DLD1 (cell line): Measurements from ENCODE around the gene SEMA4B.
"Not testable (repeated sequence)": the region's sequence is repeated elsewhere in the genome, so short reads cannot be mapped to it uniquely, and the experiment has no call there.

ENCODE experiments used
- in situ Hi-C: cut with HindIII; loops from 2 replicates; pipeline ENCODE4 v1.10.0; 2017; ENCODE audit warnings: low sequenced_read_pairs

Gene SEMA4B, protein sequence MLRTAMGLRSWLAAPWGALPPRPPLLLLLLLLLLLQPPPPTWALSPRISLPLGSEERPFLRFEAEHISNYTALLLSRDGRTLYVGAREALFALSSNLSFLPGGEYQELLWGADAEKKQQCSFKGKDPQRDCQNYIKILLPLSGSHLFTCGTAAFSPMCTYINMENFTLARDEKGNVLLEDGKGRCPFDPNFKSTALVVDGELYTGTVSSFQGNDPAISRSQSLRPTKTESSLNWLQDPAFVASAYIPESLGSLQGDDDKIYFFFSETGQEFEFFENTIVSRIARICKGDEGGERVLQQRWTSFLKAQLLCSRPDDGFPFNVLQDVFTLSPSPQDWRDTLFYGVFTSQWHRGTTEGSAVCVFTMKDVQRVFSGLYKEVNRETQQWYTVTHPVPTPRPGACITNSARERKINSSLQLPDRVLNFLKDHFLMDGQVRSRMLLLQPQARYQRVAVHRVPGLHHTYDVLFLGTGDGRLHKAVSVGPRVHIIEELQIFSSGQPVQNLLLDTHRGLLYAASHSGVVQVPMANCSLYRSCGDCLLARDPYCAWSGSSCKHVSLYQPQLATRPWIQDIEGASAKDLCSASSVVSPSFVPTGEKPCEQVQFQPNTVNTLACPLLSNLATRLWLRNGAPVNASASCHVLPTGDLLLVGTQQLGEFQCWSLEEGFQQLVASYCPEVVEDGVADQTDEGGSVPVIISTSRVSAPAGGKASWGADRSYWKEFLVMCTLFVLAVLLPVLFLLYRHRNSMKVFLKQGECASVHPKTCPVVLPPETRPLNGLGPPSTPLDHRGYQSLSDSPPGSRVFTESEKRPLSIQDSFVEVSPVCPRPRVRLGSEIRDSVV

DNA sequence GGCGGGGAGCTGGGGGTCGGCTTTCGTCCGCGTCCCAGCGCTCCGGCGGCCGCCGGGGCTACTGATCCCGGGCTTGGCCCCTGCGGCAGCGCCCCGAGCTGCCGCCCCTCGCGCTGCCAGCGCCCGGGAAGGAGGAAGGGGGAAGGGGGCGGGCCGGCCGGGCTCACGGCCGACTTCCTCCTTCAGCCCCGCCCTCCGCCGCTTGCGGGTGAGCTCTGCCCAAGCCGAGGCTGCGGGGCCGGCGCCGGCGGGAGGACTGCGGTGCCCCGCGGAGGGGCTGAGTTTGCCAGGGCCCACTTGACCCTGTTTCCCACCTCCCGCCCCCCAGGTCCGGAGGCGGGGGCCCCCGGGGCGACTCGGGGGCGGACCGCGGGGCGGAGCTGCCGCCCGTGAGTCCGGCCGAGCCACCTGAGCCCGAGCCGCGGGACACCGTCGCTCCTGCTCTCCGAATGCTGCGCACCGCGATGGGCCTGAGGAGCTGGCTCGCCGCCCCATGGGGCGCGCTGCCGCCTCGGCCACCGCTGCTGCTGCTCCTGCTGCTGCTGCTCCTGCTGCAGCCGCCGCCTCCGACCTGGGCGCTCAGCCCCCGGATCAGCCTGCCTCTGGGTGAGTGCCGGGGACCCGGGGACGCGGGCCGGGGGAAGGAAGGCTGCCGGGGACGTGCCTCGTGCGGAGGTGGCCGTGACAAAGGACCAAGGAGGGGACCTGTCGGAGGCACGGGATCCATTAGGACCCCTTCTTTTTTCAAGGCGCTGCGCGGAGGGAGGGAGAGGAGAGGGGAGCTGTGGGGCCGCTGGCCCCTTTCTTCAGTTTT lies at the start of gene SEMA4B:
Gene SEMA4B (plus strand): TSS at position 201 of the 814 bp plus-strand sequence. CDS start 249 bp downstream, at position 450.
- in situ Hi-C loops = no loop called here

DNA sequence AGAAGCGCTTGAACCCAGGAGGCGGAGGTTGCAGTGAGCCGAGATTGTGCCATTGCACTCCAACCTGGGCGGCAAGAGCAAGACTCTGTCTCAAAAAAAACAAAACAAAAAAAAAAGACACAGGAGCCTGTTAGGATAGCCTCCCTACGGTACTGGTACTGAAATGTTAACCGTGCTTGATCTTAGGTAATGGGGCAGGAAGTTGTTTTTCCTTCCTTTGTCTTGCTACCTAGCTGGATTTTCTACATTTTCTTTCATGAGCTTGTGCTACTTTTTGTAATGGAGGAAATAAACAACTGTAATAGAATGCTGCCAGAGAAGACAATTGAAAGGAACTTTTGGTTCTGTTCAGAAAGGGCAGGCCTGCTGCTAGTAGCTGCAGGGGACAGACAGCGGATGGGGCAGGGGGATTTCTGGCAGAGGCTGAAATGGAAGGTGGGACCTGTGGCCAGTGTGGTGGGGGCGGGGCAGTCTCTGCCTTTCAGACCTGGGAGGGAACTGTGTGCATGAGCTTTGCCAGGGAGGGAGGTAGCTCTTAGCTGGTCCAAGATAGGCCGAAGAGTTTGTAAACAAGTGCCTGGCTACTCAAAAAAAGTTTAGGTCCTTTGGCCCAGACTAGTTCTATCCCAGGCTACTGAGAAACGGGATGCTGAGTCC lies 49.0 kb upstream of the SEMA4B start:
- in situ Hi-C loops = no loop called here

- in situ Hi-C loops = no loop called here
These were observed 47.5 kb upstream of the SEMA4B start for GRCh38 chr15:90153658-90154057.

DNA sequence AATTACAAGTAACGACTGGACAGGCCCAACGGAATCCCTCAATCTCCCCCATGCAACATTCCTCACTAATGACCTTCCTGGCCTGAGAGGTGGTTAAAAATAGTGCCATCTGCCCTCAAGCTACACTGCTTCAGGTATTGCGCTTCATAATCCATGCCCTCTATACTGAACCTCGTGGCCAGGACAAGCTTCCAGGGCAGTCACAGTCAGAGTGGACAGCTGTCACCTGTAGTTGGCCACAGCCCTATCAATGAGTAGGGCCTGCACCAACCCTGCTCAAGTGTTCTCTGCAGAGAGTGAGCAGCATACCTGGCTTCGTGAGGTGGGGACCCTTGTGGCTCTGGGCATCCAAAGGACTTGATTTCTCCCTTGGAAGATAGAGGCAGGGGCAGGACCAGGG lies 46.9 kb upstream of the SEMA4B start:
- in situ Hi-C loops = no loop called here

DNA sequence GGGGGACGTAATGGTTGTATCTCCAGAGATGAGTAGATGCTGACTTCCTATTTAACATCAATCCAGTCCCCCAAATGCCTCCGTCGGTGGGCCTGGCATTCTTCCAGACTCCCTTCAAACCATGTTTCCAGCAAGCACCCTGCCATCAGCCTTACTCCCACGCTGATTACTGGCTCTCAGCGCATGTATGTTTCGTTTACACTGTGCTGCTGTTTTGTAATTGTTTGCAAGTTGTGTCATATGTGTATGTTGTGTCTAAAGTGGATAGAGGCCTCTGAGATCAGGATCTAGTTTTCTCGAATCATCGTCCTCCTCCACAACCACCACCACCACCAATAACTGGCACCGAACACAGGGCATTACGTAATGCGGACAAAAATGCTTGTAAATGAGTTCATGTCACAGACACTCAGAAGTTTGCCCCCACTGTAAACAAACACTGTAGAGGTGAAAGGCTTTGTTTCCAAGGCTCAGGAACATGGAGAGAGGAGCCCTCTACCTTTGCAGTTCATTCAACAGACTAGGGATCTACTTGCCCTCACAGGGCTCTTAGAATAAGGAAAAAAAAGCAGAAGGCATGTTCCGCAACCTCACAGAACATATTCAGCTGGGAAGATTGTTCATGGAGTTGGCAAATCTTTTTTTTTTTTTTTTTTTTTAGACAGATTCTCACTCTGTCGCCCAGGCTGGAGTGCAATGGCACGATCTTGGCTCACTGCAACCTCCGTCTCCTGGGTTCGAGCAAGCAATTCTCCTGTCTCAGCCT lies 46.1 kb upstream of the SEMA4B start:
- in situ Hi-C loops = no loop called here

GRCh38 chr15:90159213-90159612 lies 41.9 kb upstream of the SEMA4B start:
- in situ Hi-C loops = no loop called here

DNA sequence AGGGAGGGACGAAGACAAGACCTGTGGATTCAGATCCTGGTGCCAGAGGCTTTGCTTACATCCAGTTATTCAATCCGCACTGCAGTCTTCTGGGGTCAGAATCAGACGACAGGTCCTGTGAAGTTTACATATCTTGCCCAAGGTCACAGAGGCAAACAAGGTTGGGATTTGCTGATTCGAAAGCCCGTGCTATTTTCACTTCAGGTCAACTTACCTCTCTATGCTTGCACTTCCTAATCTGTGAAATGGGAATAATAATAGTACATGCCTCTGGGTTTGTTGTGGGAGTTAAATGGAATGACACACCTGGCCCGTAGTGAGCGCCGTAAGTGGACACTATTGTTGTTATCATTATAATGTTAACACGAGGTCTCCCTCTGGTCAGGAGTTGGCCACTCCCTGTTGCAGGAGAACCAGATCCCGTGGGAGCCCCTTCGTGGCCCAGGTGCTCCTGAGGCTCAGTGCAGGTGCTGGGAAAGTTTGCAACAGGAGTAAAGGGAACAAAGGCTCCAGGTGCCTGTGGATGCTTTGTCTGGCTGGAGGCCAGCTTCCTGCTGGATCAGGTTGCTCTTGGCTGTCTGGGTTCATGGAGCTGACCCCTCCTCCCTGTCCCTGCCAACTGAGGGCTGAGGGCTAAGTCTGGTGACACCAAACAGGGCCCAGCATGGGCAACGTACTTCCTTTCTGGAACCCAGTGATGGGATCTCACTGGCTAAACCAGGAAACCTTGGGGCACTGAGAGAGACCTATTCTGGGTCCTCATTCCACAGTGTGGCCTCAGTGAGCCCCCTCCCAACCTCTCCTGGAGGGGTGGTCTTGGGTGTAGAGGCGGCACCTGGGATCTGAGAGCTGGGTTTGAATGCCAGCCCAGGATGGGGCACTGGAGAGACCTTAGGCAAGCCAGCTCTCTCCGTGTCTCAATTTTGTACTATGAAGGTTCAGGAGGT lies 40.1 kb upstream of the SEMA4B start:
- in situ Hi-C loops = no loop called here

- in situ Hi-C loops = no loop called here
These were observed 39.2 kb upstream of the SEMA4B start for GRCh38 chr15:90161950-90162361.

DNA sequence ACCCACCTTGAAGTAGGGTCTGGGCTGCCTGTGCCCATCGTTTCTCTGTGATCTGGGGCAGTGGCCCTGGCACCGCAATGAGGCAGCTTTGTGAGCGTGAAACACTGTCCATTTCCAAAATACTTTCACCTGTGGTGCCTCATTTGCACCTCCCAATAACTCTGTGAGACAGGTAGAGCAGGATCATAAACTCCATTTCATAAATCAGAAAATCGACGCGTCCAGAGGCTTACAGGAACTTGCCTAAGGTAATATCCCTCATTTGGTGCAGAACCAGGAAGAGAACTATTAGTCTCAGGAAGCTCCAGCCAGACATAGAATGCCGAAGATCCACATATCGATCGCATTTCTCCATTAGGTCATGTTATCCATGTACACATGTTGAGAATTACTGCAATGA lies 38.2 kb upstream of the SEMA4B start:
- in situ Hi-C loops = no loop called here

GRCh38 chr15:90164239-90164638 lies 36.9 kb upstream of the SEMA4B start:
- in situ Hi-C loops = not testable (repeated sequence)

GRCh38 chr15:90165157-90165556 lies 36.0 kb upstream of the SEMA4B start:
- in situ Hi-C loops = no loop called here

DNA sequence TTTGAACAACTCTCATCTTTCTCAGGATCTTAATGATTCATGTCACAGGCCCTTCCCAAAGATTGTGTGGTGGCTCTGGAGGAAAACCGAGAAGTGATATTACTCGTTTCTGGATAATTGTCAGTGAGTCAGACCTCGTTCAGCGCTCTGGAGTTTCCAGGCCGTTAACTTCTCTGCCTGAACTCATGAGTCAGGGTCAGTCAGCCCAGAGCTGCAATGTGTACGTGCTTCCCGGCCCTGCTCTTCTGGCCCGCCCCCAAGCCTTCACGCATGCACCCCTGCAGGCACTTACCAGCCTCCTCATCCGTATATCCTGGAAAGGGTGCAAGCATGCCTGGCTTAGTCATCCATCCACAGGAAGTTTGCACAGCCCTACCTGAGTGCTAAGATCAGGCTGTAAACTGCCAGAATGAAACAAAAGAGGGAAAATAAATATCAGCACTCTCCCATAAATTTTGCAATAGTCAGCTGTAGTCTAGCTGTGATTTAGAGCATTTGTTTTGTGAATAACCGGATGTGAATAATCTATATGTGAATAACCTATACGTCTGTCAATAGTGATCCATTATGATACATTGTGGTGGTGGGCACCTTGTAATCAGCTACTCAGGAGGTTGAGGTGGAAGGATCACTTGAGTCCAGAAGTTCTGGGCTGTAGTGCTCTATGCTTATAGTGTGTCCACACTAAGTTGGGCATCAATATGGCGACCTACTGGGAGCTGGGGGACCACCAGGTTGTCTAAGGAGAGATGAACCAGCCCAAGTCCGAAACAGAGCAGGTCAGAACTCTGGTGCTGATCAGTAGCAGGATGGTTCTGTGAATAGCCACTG lies 35.3 kb upstream of the SEMA4B start:
- in situ Hi-C loops = no loop called here

GRCh38 chr15:90167121-90167520 lies 34.0 kb upstream of the SEMA4B start:
- in situ Hi-C loops = no loop called here

- in situ Hi-C loops = no loop called here
These were observed 29.5 kb upstream of the SEMA4B start for GRCh38 chr15:90171623-90172022.

DNA sequence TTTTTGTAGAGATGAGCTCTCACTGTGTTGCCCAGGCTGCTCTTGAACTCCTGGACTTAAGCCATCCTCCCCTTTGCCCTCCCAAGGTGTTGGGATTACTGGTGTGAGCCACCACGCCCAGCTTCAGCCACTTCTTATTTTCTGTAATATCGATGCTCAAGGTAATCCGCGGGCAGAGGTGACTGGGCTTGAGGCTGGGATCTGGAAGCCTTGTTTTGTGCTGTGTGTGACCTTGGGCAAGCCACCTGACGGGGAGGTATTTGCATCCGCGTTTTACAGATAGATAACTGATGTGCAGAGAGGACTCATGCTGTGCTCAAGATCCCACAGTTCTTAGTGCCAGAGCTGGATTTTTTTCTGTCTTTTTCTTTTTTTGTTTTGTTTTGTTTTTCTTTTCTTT lies 27.8 kb upstream of the SEMA4B start:
- in situ Hi-C loops = no loop called here

- in situ Hi-C loops = no loop called here
These were observed 26.8 kb upstream of the SEMA4B start for GRCh38 chr15:90174140-90174875.

DNA sequence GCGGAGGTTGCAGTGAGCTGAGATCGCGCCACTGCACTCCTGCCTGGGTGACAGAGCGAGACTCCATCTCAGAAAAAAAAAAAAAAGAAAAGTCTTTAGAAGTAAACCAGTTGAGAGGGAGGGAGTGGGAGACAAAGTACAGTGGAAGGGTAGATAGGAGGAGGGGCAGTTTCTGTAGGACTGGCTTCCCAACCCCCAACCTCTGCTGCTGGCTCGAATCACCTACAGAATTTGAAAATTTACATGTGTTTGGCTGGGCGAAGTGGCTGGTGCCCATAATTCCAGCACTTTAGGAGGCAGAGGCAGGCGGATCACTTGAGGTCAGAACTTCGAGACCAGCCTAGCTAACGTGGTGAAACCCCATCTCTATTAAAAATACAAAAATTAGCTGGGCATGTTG lies 24.1 kb upstream of the SEMA4B start:
- in situ Hi-C loops = no loop called here
